GM23248 (cell line): ENCODE data around the gene SKAP1. TPM values are rescaled to one million over a fixed set of nuclear protein-coding genes. Genes with fewer than 3 reads are reported as not detected.
"Not testable (repeated sequence)": the region's sequence is repeated elsewhere in the genome, so short reads cannot be mapped to it uniquely, and the experiment has no call there.

Source experiments
- DNase-seq: peaks from one replicate; pipeline ENCODE4 v3.0.0-alpha.2; 2015
- H2AFZ ChIP-seq: fragments of 200-600 bp; sonication (generic); 2 replicates; pipeline ENCODE4 v1.6.1; 2016; ENCODE audit warnings: antibody characterized with exemption
- H3F3A ChIP-seq: fragments of 200-600 bp; sonication (generic); 2 replicates; pipeline ENCODE4 v1.6.1; 2016; ENCODE audit warnings: mild to moderate bottlenecking, antibody characterized with exemption, mixed run types; ENCODE audit not compliant: insufficient read depth
- H3K27ac ChIP-seq: fragments of 200-600 bp; sonication (generic); 2 replicates; pipeline ENCODE4 v1.5.1; 2016; ENCODE audit warnings: mild to moderate bottlenecking
- H3K27me3 ChIP-seq: fragments of 200-600 bp; sonication (generic); replicated peaks from 2 replicates; pipeline ENCODE4 v1.6.1; 2016; ENCODE audit warnings: mild to moderate bottlenecking; ENCODE audit not compliant: insufficient read depth
- H3K36me3 ChIP-seq: fragments of 200-600 bp; sonication (generic); 2 replicates; pipeline ENCODE4 v1.6.1; 2016; ENCODE audit warnings: low read depth, mild to moderate bottlenecking
- H3K4me1 ChIP-seq: fragments of 200-600 bp; sonication (generic); 2 replicates; pipeline ENCODE4 v1.6.1; 2016; ENCODE audit warnings: mild to moderate bottlenecking; ENCODE audit not compliant: insufficient read depth
- H3K4me2 ChIP-seq: fragments of 200-600 bp; sonication (generic); one replicate; pipeline ENCODE4 v1.6.1; 2016; ENCODE audit warnings: mild to moderate bottlenecking; ENCODE audit not compliant: unreplicated experiment
- H3K4me3 ChIP-seq: fragments of 200-600 bp; sonication (generic); 2 replicates; pipeline ENCODE4 v1.5.1; 2016; ENCODE audit warnings: mild to moderate bottlenecking
- H3K79me2 ChIP-seq: fragments of 200-600 bp; sonication (generic); 2 replicates; pipeline ENCODE4 v1.6.1; 2016; ENCODE audit warnings: mild to moderate bottlenecking; ENCODE audit not compliant: insufficient read depth
- H3K9ac ChIP-seq: fragments of 200-600 bp; sonication (generic); 2 replicates; pipeline ENCODE4 v1.6.1; 2016; ENCODE audit warnings: mild to moderate bottlenecking
- H3K9me2 ChIP-seq: fragments of 200-600 bp; sonication (generic); 2 replicates; pipeline ENCODE4 v1.6.1; 2016; ENCODE audit warnings: mixed run types, mild to moderate bottlenecking, moderate library complexity; ENCODE audit not compliant: insufficient read depth
- H3K9me3 ChIP-seq: fragments of 200-600 bp; sonication (generic); one replicate; pipeline ENCODE4 v1.6.1; 2017; ENCODE audit warnings: low read depth
- H4K20me1 ChIP-seq: fragments of 200-600 bp; sonication (generic); 2 replicates; pipeline ENCODE4 v1.6.0; 2016; ENCODE audit not compliant: insufficient read depth
- EZH2 ChIP-seq: fragments of 200-600 bp; sonication (generic); IDR thresholded peaks from 2 replicates; pipeline ENCODE4 v1.6.1; 2018; ENCODE audit warnings: antibody characterized with exemption, mild to moderate bottlenecking; ENCODE audit not compliant: insufficient read depth, poor library complexity, severe bottlenecking
- EZH2phosphoT487 ChIP-seq: fragments of 200-600 bp; sonication (generic); IDR thresholded peaks from 2 replicates; pipeline ENCODE4 v1.6.1; 2018; ENCODE audit warnings: antibody characterized with exemption, moderate library complexity, mild to moderate bottlenecking, low read depth; ENCODE audit not compliant: insufficient read depth
- WGBS, 2 experiments: methylation state at CpG; one replicate each; pipeline ENCODE4 v1.1.6; 2015 to 2017; ENCODE audit warnings: low lambda C conversion rate in 2 of 2, low coverage in 1 of 2; ENCODE audit errors: missing lambda C conversion rate in 2 of 2; 5-methylcytosine and 5-hydroxymethylcytosine counted together
- in situ Hi-C: fragments of 300-500 bp; cut with MboI; formaldehyde crosslinking; loops from 2 replicates; pipeline ENCODE4 v1.15.0; 2020
- polyA plus RNA-seq: library from polyadenylated mRNA; unstranded; fragments of >200 nt; fragmentation: Nextera tagmentation; extraction: Ambion mirVana; gene quantifications from 2 replicates; pipeline ENCODE4 v1.2.1, GENCODE V29; 2016
- total RNA-seq: library from RNA; depleted of rRNA; stranded (reverse); fragments of >200 nt; shearing (Covaris generic); gene quantifications from 2 replicates; pipeline ENCODE4 v1.2.3, GENCODE V29; 2014

Gene SKAP1
- total and polyA plus RNA-seq, 2 experiments from 2014 or later = not detected

DNA sequence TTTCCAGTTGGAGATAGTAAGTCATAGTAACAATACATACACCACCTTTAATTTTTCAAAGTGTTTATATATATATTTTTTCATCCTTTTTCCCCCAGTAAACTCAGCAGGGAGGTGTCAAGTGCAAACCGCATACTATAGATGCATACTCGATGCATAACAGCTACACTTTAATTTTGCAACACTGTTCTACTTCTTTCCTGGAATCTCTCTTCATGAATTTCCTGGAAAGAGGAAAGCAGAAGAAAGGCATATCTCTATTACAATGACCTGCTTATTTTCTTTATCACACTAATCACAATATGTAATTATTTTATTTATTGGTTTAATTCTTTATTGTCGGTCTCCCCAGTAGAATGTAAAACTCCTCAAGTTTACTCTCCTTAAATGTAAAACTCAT lies 182.4 kb downstream of the SKAP1 start:
- Histone ChIP-seq H4K20me1 (no peaks in the 10 kb centered on the region), H3K27me3 (no peaks in the 10 kb centered on the region), H3K27ac (no peak overlapping the region), H3K4me2 (no peak overlapping the region), H3F3A (peaks cover 41% of the 10 kb centered on the region), H3K9me2 (no peaks in the 10 kb centered on the region), H3K79me2 (no peaks in the 10 kb centered on the region), H2AFZ (no peak overlapping the region), H3K4me1 (peaks cover 37% of the 10 kb centered on the region), H3K9me3 (no peaks in the 10 kb centered on the region), H3K36me3 (no peaks in the 10 kb centered on the region), H3K9ac (no peak overlapping the region), H3K4me3 (no peak overlapping the region)
- no peak for DNase-seq
- in situ Hi-C loops = no loop called here
- TF ChIP-seq EZH2phosphoT487 (no peak), EZH2 (no peak)
- 85 to 89% methylated on average over 3 of the region's 3 CpGs for WGBS, 2 experiments

DNA sequence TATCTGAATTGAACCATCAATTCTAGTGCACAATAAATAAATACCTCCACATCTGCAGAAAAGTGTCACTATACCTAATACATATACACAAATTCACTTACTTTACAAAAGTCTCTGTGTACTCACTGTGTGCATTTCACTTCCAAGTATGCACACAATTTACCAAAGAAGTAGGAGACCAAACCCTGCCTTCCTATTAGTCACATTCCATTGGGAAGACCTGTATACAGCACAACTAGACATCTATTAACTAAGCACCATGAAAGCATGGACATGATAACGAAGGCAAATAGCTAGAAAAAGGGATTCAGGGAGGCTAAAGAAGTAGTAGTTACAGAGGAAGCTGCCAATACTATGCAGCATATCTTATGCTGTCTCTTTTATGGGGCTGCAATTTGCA lies 183.0 kb downstream of the SKAP1 start:
- Histone ChIP-seq H3K4me3 (no peak overlapping the region), H3K79me2 (no peaks in the 10 kb centered on the region), H3K27me3 (no peaks in the 10 kb centered on the region), H3K4me1 (peaks cover 39% of the 10 kb centered on the region), H4K20me1 (no peaks in the 10 kb centered on the region), H3K9ac (no peak overlapping the region), H3K4me2 (no peak overlapping the region), H2AFZ (no peak overlapping the region), H3F3A (peaks cover 42% of the 10 kb centered on the region), H3K36me3 (no peaks in the 10 kb centered on the region), H3K9me3 (no peaks in the 10 kb centered on the region), H3K9me2 (no peaks in the 10 kb centered on the region), H3K27ac (no peak overlapping the region)
- DNase-seq = peak; percentile 9
- TF ChIP-seq EZH2 (no peak), EZH2phosphoT487 (no peak)
- in situ Hi-C loops = no loop called here
- 48 to 53% methylated on average over 1 of the region's 1 CpG for WGBS, 2 experiments

DNA sequence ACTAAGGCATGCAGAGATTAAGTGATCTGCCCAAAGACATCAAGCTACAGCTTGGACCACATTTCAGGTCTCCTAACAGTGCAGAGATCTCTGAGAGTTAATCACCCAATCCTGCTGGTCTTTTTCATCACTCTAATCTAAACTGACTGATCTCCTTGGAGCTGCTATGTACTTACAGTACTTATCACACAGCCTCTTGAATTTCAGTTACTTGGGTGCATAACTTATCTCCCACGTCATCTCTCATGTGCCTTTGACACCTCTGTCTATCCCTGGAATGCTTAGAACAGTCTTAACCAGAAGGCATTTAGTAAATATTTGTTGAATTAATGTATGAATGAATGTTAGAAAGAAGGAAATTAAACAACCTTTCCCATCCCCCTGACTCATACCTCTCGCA lies 183.4 kb downstream of the SKAP1 start:
- Histone ChIP-seq H2AFZ (no peak overlapping the region), H3K9me3 (no peaks in the 10 kb centered on the region), H4K20me1 (no peaks in the 10 kb centered on the region), H3K27me3 (no peaks in the 10 kb centered on the region), H3K9ac (no peak overlapping the region), H3K36me3 (no peaks in the 10 kb centered on the region), H3K4me2 (no peak overlapping the region), H3K9me2 (no peaks in the 10 kb centered on the region), H3K4me1 (peaks cover 44% of the 10 kb centered on the region), H3K27ac (no peak overlapping the region), H3F3A (peaks cover 46% of the 10 kb centered on the region), H3K4me3 (no peak overlapping the region), H3K79me2 (no peaks in the 10 kb centered on the region)
- in situ Hi-C loops = no loop called here
- 31 to 34% methylated on average over 2 of the region's 2 CpGs for WGBS, 2 experiments
- peak; percentile 46 for DNase-seq
- TF ChIP-seq EZH2 = no peak
- no peak for TF ChIP-seq EZH2phosphoT487

DNA sequence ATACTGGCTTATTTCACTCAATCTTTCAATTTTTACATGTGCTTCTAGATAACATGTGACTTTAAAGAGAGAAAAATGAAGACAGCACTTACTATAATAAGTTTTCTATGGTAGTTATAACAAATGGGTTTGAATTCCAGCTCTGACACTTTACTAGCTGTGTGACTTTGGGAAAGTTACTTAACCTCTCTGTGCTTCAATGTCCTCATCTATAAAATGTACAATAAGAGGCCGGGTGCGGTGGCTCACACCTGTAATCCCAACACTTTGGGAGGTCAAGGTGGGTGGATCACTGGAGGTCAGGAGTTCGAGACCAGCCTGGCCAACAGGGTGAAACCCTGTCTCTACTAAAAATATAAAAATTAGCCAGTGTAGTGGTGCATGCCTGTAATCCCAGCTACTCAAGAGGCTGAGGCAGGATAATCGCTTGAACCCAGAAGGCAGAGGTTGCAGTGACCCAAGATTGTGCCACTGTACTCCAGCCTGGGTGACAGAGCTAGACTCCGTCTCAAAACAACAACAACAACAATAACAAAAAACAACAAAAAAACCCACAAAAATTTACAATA lies 184.5 kb downstream of the SKAP1 start:
- H3K4me3 ChIP-seq, H3K27ac ChIP-seq, H3K9me2 ChIP-seq, H3K79me2 ChIP-seq, in situ Hi-C loops, H3K27me3 ChIP-seq, H2AFZ ChIP-seq, H4K20me1 ChIP-seq, DNase-seq, H3K9ac ChIP-seq, H3K9me3 ChIP-seq, H3K36me3 ChIP-seq: not testable (repeated sequence)
- H3F3A ChIP-seq = peaks cover 57% of the 10 kb centered on the region
- peaks cover 54% of the 10 kb centered on the region for H3K4me1 ChIP-seq
- peak overlapping the region; percentile 50 for H3K4me2 ChIP-seq
- 89 to 94% methylated on average over 5 of the region's 5 CpGs for WGBS, 2 experiments

DNA sequence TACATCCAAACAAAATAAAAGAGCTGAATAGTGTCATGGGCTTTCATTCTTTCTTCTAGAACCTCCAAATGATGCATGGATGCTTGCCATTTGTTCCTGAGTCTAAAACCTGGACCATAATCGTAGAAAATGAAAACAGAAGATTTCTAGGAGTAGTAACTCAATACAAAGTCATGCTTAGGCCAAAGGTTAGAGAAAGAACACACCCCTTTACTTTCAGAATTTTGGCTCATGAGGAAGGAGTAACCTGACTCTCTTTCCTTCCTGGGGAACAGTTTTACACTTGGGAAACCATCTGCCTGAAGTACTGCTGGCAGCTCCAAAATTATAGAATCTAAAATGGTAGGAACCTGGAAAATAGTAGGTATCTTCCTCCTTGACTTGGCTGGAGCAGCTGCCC lies 185.2 kb downstream of the SKAP1 start:
- Histone ChIP-seq H2AFZ (peak overlapping the region; percentile 35), H3K9me2 (no peaks in the 10 kb centered on the region), H3K9ac (no peak overlapping the region), H3K27me3 (no peaks in the 10 kb centered on the region), H3K4me1 (peaks cover 62% of the 10 kb centered on the region), H3K79me2 (no peaks in the 10 kb centered on the region), H3K4me3 (peak overlapping the region; percentile 31), H3K9me3 (no peaks in the 10 kb centered on the region), H3K36me3 (no peaks in the 10 kb centered on the region), H4K20me1 (no peaks in the 10 kb centered on the region), H3K27ac (peak overlapping the region; percentile 52), H3K4me2 (peak overlapping the region; percentile 50), H3F3A (peaks cover 64% of the 10 kb centered on the region)
- TF ChIP-seq EZH2 (no peak), EZH2phosphoT487 (no peak)
- in situ Hi-C loops = no loop called here
- 63 to 65% methylated on average over 1 of the region's 1 CpG for WGBS, 2 experiments
- peak; percentile 36 for DNase-seq
